ENCODE results near the gene BZW1. TPM values are rescaled to one million over a fixed set of nuclear protein-coding genes. Genes with fewer than 3 reads are reported as not detected.
A peak's percentile ranks its signal among the peaks of the same experiment; 100 is the strongest.

BZW1 gene
- total and polyA plus RNA-seq, 2 of the 4 experiments (the other 2 are of a cell fraction) = 204 to 268 TPM

- POLR2A ChIA-PET (ENCODE audit: unreplicated experiment) = no interaction called here
- DNase-seq = no peak
Measured at GRCh38 chr2:200795028-200795440, 16.7 kb upstream of the BZW1 start.

More at GRCh38 chr2:200795028-200795440, 16.7 kb upstream of the BZW1 start:
- no peak for ATAC-seq (ENCODE audit: low read depth)
- BruUV-seq (replicated peaks) = no TSS peak
- no peaks in the 10 kb centered on the region for H3K27me3 ChIP-seq (ENCODE audit: control insufficient read depth, insufficient read depth, low read length)
- H3K9ac ChIP-seq (ENCODE audit: low read depth, low read length) = no peak overlapping the region
- H3K23ac ChIP-seq (ENCODE audit: low read depth, low read length) = no peak overlapping the region
- peak overlapping the region; percentile 44 for H2AK9ac ChIP-seq (replicated peaks; ENCODE audit: low read depth, low read length, poor library complexity)
- in situ Hi-C loops (cut with MboI; ENCODE audit: low sequenced_read_pairs) = no loop called here
- no peak overlapping the region for H3K56ac ChIP-seq (ENCODE audit: extremely low read depth, insufficient read depth, low read length)
- no peaks in the 10 kb centered on the region for H3K9me3 ChIP-seq (ENCODE audit: control insufficient read depth, insufficient read depth, low read length)
- TF ChIP-seq CEBPB (IDR thresholded peaks at IDR 0.05; ENCODE audit: low read depth, low read length) (peak; percentile 84), NFE2L2 (IDR thresholded peaks at IDR 0.05; ENCODE audit: low read depth, low read length) (no peak)
- H2BK20ac ChIP-seq (ENCODE audit: low read depth, low read length) = no peak overlapping the region
- H4K5ac ChIP-seq (ENCODE audit: low read depth, low read length) = peak overlapping the region; percentile 15; the same call in 1 of the 2 replicates
- intact Hi-C loops (cut with micrococcal nuclease) = loop anchor here (2.0 kb wide), 1 partner anchor 14 kb away; no protein-coding TSS in a partner anchor
- H4K91ac ChIP-seq (ENCODE audit: insufficient read depth, low read depth, low read length) = peak overlapping the region; percentile 16; the same call in 1 of the 2 replicates
- H3K4me1 ChIP-seq (ENCODE audit: control insufficient read depth, insufficient read depth, low read length) = peaks cover 5% of the 10 kb centered on the region
- H3K4me2 ChIP-seq (ENCODE audit: low read depth, low read length) = no peak overlapping the region
- peak overlapping the region; percentile 71 for H2AFZ ChIP-seq (replicated peaks; ENCODE audit: low read length, poor library complexity)
- H3K14ac ChIP-seq (replicated peaks; ENCODE audit: low read depth, low read length) = no peak overlapping the region
- WGBS, 2 experiments (ENCODE audit: extremely low coverage in 2 of 2, insufficient read length in 1 of 2) = 64% methylated on average over 2 of the region's 8 CpGs; no CpG with 5 or more reads in 1 of the 2 experiments
- peak overlapping the region; percentile 68 for H2AK5ac ChIP-seq (ENCODE audit: low read depth, low read length)
- dilution Hi-C loops (cut with HindIII; ENCODE audit: low sequenced_read_pairs, unreplicated experiment) = no loop called here
- peak overlapping the region; percentile 3; the same call in 1 of the 2 replicates for H3K4ac ChIP-seq (ENCODE audit: low read depth, low read length)
- H2BK15ac ChIP-seq (ENCODE audit: low read depth, low read length) = peak overlapping the region; percentile 94
- H4K20me1 ChIP-seq (ENCODE audit: insufficient read depth, low read length) = no peaks in the 10 kb centered on the region
- 0 out of 2 replicates have a peak, but pooled peaks cover 4% of the 10 kb centered on the region for H3K9me1 ChIP-seq (ENCODE audit: insufficient read depth, low read length)
- no peaks in the 10 kb centered on the region for H3K79me1 ChIP-seq (ENCODE audit: low read depth in 1 of 2, low read length in 2 of 2)
- H2BK5ac ChIP-seq (ENCODE audit: low read depth, low read length, poor library complexity, severe bottlenecking) = no peak overlapping the region
- no peak overlapping the region for H3K4me3 ChIP-seq (ENCODE audit: insufficient read depth, low read depth, low read length)
- CTCF ChIA-PET = interaction anchor here (0.9 to 1.0 kb wide), 2 partner anchors 16 to 59 kb away, joined by 3 read pairs; no protein-coding TSS in a partner anchor
- no peak overlapping the region for H3K27ac ChIP-seq (ENCODE audit: insufficient read depth, low read length)
- peak overlapping the region; percentile 19; the same call in 1 of the 2 replicates for H2BK120ac ChIP-seq (ENCODE audit: low read depth, low read length)
- H3K36me3 ChIP-seq (ENCODE audit: control insufficient read depth, insufficient read depth, low read length) = no peaks in the 10 kb centered on the region
- H3K18ac ChIP-seq (ENCODE audit: low read depth, low read length) = no peak overlapping the region; the same call in 1 of the 2 replicates
- peak overlapping the region in 1 of 2 experiments; percentile 30; a peak in 2 of 4 replicates for H4K8ac ChIP-seq (ENCODE audit: low read depth in 2 of 2, low read length in 2 of 2)
